ENCODE data around the gene PPP1R3E.
"Not testable (repeated sequence)": the region's sequence is repeated elsewhere in the genome, so short reads cannot be mapped to it uniquely, and the experiment has no call there.

The PPP1R3E gene

DNA sequence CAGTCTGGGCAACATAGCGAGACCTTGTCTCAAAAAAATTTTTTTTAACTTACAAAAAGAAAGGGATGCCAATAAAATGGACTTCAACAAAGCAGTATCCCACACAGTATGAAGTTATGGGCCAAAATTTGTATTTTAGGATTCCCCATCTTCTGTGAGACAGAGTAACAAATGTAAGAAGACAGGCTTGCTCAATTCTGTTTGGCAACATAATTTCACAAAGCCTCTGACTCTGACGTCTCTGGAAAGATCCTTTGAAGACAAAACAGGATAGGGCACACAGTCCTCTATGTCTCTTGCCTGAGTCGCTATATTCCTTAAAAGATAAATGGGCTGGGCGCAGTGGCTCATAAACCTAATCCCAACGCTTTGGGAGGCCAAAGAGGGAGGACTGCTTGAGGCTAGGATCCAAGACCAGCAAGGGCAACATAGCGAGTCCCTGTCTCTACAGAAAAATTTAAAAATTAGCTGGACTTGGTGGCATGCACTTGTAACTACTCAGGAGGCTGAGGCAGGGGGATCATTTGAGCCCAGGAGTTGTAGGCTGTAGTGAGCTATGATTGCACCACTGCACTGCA is 15.7 kb downstream of the PPP1R3E start:
- no peak for DNase-seq (ENCODE audit: low read depth, low spot score)
- peak overlapping the region; percentile 83 for H3K4me3 ChIP-seq (ENCODE audit: low read depth, low read length)
- POLR2A ChIA-PET, result interaction anchor here (1.1 to 2.5 kb wide), 4 partner anchors 12 to 34 kb away, joined by 4 to 16 read pairs (median 6); partner anchors contain the start of genes BCL2L2, PABPN1 and PPP1R3E
- CTCF ChIA-PET, result interaction anchor here (0.8 to 19.3 kb wide), 5 partner anchors 11 to 191 kb away, joined by 3 to 300 read pairs (median 4); partner anchors contain the start of genes BCL2L2 and PPP1R3E
- TF ChIP-seq, protein P1, sequence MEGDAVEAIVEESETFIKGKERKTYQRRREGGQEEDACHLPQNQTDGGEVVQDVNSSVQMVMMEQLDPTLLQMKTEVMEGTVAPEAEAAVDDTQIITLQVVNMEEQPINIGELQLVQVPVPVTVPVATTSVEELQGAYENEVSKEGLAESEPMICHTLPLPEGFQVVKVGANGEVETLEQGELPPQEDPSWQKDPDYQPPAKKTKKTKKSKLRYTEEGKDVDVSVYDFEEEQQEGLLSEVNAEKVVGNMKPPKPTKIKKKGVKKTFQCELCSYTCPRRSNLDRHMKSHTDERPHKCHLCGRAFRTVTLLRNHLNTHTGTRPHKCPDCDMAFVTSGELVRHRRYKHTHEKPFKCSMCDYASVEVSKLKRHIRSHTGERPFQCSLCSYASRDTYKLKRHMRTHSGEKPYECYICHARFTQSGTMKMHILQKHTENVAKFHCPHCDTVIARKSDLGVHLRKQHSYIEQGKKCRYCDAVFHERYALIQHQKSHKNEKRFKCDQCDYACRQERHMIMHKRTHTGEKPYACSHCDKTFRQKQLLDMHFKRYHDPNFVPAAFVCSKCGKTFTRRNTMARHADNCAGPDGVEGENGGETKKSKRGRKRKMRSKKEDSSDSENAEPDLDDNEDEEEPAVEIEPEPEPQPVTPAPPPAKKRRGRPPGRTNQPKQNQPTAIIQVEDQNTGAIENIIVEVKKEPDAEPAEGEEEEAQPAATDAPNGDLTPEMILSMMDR (IDR thresholded peaks at IDR 0.05; ENCODE audit: insufficient read depth, low read length, missing control alignments), result no peak

DNA sequence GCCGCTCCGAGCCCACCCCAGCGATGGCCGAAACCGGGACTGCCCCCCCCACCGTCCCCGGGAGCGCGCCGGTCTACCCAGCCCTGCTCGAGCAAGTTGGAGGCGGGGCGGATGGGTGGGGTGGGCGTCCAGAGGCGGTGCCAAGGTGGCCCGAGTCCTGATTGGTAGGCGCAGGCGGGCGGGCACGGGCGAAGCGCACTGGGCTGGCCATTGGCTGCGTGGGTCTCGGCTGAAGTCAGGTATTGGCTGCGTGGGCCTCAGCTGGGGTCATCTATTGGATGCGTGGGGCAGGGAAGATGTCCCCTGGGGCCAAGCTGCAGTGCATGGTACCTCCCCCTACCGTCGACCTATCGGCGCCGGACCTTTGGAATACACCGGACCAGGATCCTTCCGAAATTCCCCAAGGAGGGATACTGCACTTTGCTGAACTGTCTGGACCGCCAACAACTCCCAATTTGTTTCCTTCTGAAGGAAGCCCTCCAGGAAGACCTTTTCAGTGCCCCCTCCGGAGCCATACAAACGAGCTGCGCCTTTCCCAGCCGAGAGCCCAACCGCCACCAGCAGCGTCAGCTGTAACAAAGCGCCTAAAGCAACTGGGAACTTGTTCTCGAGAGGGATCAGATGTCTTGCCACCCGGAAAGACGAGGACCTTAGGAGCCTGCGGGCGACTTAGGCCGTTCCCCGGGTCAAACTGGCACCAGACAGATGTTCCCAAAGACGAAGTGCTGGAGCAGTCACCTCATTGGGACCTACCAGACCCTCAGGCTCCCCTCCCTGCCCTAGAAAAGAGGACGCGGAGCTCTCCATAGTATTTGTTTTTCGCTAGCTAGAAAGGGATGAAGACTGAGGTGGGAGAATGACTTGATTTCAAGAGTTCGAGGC is 16.4 kb downstream of the PPP1R3E start, which contains the start of gene HOMEZ:
HOMEZ (minus strand) TSS at position 113 of the 882 bp plus-strand sequence. CDS start 180 bp downstream, outside the sequence.
- TF ChIP-seq, protein P1 (IDR thresholded peaks at IDR 0.05; ENCODE audit: insufficient read depth, low read length, missing control alignments), result peak; percentile 23
- peak within 1 kb of the TSS; percentile 83 for H3K4me3 ChIP-seq (ENCODE audit: low read depth, low read length)
- ChIA-PET POLR2A (interaction anchor here (1.1 to 2.5 kb wide), 4 partner anchors 11 to 35 kb away, joined by 4 to 16 read pairs (median 6); partner anchors contain the start of genes BCL2L2, PABPN1 and PPP1R3E), CTCF (interaction anchor here (0.8 to 19.3 kb wide), 6 partner anchors 10 to 192 kb away, joined by 3 to 300 read pairs (median 4); partner anchors contain the start of genes BCL2L2 and PPP1R3E)
- DNase-seq (ENCODE audit: low read depth, low spot score), result peak; percentile 81

DNA sequence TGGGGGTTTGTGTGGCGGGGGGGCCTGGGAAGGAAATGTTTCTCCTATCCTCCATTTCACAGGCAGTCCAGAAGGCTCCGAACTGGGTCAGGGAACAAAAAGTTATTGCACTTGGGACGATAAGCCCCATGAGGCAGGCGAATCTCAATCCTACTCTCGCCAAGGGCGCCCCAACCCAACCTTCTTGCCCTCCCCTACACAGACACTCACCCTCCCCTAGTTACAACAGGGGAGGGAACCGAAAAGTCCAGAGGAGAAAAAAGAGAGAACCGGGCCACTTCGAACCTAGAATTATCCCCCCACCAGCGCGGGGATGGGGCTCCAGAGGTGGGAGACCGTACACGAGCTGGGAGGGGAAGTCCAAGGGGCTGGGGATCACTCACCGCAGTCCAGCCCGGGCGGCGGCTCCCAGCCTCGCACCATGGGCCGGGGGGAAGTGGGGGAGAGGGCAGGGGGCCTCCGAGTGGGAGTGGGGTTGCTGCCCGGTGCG is 17.1 kb downstream of the PPP1R3E start:
- TF ChIP-seq, protein P1 (IDR thresholded peaks at IDR 0.05; ENCODE audit: insufficient read depth, low read length, missing control alignments), result no peak
- CTCF ChIA-PET, result interaction anchor here (1.4 to 19.3 kb wide), 3 partner anchors 10 to 36 kb away, joined by 3 to 300 read pairs (median 23); partner anchors contain the start of genes BCL2L2 and PPP1R3E
- POLR2A ChIA-PET, result interaction anchor here (1.6 to 2.5 kb wide), 3 partner anchors 17 to 36 kb away, joined by 4 to 16 read pairs (median 9); partner anchors contain the start of genes BCL2L2, PABPN1 and PPP1R3E
- peak overlapping the region; percentile 83 for H3K4me3 ChIP-seq (ENCODE audit: low read depth, low read length)
- no peak for DNase-seq (ENCODE audit: low read depth, low spot score)

DNA sequence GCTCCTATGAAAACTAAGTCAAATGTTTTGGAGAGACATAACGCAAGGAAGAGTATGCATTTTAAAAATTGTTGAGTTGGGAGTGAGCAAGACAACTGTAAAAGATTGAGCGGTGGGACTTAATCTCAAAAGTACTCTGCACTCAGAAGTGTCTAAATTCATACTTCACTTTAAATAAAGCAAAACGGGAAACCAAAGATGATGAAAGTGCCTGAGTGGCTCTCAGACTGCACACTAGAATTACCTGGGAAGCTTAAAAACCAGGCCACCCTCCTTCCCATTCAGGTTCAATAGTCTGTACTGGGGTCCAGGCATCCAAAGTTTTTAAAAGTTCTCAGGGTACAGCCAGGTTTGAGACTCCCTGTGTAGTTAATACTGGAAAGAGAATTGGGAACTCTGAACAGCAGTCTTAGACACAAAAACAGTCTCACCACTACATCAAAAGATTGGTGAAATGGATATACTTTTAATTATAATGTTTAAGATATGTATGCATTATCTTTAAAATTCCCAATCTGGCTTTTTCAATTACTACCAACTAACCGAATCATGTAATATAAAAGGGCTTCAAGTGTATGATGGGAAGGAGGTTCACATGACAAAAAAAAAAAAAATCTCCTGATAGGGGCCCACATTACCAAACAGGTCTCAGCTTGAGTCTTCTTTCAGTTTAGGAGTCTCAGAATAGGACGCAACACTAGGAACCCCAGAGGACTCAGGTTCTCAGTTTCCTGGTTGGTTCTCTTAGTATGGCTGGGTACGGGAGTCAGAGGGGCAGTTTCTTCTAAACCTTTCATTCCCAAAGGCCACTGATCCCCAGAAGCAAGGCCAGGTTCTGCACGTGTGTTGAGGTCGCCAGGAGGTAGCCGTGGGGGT is 17.8 kb downstream of the PPP1R3E start:
- ChIA-PET POLR2A (interaction anchor here (1.6 to 2.5 kb wide), 3 partner anchors 17 to 36 kb away, joined by 4 to 16 read pairs (median 9); partner anchors contain the start of genes BCL2L2, PABPN1 and PPP1R3E), CTCF (interaction anchor here (1.4 to 19.3 kb wide), 3 partner anchors 9 to 36 kb away, joined by 3 to 300 read pairs (median 23); partner anchors contain the start of genes BCL2L2 and PPP1R3E)
- TF ChIP-seq, protein P1 (IDR thresholded peaks at IDR 0.05; ENCODE audit: insufficient read depth, low read length, missing control alignments), result no peak
- DNase-seq (ENCODE audit: low read depth, low spot score), result no peak
- peak overlapping the region; percentile 83 for H3K4me3 ChIP-seq (ENCODE audit: low read depth, low read length)

DNA sequence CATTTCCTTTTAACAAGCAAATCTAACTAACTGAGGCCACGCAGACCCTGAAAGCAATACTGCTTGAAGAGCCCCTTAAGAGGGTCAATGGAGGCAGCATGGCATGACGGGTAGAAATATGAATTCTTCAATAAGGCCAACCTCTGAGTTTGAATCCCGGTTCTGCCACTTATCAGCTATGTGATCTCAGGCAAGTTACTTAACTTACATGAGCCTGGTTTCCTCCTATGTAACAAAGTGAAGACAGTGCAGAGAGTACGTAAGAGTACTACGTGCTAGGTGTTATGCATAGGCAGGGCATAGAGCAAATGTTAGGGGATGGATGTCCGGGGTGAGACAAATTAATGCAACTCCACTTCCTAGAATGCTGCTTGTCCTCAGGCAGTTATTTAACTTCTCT is 21.4 kb downstream of the PPP1R3E start:
- POLR2A ChIA-PET, result no interaction called here
- TF ChIP-seq, protein P1 (IDR thresholded peaks at IDR 0.05; ENCODE audit: insufficient read depth, low read length, missing control alignments), result no peak
- DNase-seq (ENCODE audit: low read depth, low spot score), result no peak
- CTCF ChIA-PET, result interaction anchor here (0.9 to 19.3 kb wide), 2 partner anchors 9 to 21 kb away, joined by 3 to 300 read pairs; partner anchors contain the start of genes BCL2L2 and PPP1R3E
- H3K4me3 ChIP-seq (ENCODE audit: low read depth, low read length), result no peak overlapping the region

DNA sequence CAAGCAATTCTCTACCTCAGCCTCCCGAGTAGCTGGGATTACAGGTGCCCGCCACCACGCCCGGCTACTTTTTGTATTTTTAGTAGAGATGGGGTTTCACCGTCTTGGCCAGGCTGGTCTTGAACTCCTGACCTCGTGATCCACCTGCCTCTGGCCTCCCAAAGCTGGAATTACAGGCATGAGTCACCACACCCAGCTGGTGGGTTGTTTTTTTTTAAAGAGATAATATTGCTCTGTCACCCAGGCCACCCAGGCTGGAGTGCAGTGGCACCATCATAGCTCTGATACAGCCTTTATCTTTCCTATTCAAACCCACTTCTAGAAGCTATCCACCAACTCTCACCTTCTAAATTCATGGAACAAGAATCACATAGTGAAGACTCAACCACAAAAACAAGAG is 24.7 kb downstream of the PPP1R3E start:
- DNase-seq (ENCODE audit: low read depth, low spot score); POLR2A ChIA-PET; H3K4me3 ChIP-seq (ENCODE audit: low read depth, low read length): not testable (repeated sequence)
- CTCF ChIA-PET, result interaction anchor here (0.9 to 4.1 kb wide), 4 partner anchors 9 to 80 kb away, joined by 3 to 23 read pairs (median 5); partner anchors contain the start of gene HOMEZ
